Stimulated activated CD4-positive, alpha-beta T cell treated with anti-CD3 and anti-CD28 coated beads, Interleukin-1b, Interleukin-23, amount 100 ng/mL, for 48 hours (primary cell): ENCODE data around the gene ADAMTS4.

Source experiments
- DNase-seq: peaks from one replicate; pipeline ENCODE4 v3.0.0-alpha.2; 2020

Gene ADAMTS4

DNA sequence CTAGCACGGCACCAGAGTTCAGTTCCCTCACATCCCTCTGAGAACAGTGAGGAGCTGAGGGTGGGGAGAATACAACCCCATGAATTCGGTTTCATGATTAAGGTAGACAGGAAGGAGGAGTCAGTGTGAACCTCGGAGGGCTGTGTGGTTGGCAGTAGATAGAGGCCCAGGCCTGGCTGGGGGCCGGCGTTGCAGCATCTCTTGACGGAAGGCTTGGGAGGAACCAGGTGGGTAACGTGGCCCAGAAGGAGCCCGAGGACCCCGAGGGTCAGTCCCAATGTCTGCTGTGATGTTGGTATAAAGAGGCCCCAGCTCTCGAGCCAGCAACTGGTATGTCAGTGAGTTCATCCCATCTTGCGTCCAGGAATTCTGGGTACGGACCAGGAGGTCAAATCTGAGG is 27.2 kb downstream of the ADAMTS4 start:
- DNase-seq = no peak

DNA sequence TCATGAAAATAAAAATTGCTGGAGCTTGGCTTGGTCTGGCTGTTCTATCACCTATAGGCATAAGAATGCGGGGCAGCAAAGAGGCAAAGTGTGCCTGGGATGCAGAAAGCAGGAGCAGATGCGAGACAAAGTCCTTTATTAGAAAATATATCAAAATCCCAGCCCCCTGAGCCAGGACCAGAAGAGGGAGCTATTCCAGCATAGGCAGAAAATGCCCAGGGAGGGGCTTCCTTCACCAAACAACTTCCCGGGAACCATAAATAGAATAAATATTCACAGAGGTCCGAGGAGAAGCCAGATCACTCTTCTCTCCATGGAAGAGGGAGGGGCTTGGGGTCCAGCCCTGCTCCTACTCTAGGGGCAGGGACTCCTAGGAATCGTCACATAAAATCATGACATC is 27.7 kb downstream of the ADAMTS4 start:
- no peak for DNase-seq

DNA sequence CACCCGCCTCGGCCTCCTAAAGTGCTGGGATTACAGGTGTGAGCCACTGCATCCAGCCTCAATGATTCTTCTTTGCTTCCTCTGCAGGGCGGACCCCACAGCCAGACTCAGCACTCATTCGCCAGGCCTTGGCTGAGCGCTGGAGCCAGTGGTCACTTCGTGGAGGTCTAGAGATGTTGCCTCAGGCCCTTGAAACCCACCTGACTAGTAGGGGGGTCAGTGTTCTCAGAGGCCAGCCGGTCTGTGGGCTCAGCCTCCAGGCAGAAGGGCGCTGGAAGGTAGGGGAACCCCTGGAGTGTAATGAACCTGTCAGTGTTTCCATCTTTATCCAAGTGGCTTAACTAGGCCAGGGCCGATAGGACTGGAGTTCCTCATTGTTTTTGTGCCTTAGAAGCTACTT is 29.9 kb downstream of the ADAMTS4 start:
- DNase-seq = no peak

GRCh38 chr1:161166669-161167548 is 31.9 kb downstream of the ADAMTS4 start:
- DNase-seq = no peak

- DNase-seq = peak; percentile 94
Measured at GRCh38 chr1:161165742-161166668, 32.8 kb downstream of the ADAMTS4 start, which contains the start of gene PPOX. TSS of gene PPOX (plus strand) at chr1:161166426. CDS start at chr1:161166848, 422 bp downstream.

GRCh38 chr1:161164901-161165610 is 33.8 kb downstream of the ADAMTS4 start:
- no peak for DNase-seq

GRCh38 chr1:161163793-161164192 is 35.1 kb downstream of the ADAMTS4 start:
- no peak for DNase-seq

GRCh38 chr1:161162806-161163205 is 36.0 kb downstream of the ADAMTS4 start:
- DNase-seq = no peak

DNA sequence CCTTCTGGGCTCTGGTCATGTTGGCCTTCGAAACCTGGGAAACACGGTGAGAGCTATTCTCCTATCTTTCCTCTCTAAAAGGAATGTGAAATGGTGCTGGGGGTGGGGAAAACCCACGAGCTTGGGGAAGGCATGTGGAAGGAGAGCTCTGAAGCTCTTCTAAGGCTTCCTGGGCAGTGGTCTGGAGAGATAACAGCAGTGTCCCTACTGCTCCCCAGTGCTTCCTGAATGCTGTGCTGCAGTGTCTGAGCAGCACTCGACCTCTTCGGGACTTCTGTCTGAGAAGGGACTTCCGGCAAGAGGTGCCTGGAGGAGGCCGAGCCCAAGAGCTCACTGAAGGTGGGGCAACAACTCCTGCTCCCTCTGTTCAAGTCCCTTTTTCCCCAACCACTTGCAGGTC is 36.8 kb downstream of the ADAMTS4 start:
- no peak for DNase-seq

DNA sequence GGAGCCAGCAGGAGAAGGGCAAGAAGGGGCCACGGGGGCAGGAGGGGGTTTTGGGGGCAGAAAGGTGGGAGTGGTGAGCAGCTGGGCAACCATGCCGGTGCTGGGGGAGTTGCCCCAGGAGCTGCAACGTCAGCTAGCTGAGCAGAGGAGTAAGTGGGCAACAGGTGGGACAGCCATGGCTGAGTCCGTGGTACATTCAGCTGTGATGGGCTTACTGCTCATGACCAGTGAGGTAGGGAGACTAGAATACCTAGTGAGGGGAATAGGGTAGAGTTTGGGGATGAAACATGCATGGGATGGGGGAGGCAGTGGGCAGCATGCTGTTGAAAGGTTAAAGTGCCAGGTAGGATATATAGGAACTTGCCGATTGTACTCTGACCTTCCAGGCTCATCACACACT is 37.2 kb downstream of the ADAMTS4 start:
- no peak for DNase-seq

- DNase-seq = no peak
Measured at GRCh38 chr1:161160671-161161145, 38.1 kb downstream of the ADAMTS4 start.

DNA sequence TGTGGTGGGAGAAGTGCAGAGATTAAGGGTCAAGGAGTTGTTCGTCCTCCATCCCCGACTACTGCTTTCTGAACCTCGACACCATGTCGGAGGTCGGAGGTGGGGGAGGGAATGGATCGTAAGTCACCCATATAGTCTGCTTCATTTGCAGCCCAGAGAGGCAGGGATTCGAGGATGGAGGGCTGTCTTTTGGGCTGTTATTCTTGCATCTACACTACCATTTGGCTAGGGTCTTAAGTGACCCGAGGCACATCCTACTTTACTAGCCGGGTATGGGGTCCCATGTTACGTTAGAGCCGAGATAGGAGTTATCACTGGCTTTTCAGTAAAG is 39.0 kb downstream of the ADAMTS4 start:
- DNase-seq = no peak

DNA sequence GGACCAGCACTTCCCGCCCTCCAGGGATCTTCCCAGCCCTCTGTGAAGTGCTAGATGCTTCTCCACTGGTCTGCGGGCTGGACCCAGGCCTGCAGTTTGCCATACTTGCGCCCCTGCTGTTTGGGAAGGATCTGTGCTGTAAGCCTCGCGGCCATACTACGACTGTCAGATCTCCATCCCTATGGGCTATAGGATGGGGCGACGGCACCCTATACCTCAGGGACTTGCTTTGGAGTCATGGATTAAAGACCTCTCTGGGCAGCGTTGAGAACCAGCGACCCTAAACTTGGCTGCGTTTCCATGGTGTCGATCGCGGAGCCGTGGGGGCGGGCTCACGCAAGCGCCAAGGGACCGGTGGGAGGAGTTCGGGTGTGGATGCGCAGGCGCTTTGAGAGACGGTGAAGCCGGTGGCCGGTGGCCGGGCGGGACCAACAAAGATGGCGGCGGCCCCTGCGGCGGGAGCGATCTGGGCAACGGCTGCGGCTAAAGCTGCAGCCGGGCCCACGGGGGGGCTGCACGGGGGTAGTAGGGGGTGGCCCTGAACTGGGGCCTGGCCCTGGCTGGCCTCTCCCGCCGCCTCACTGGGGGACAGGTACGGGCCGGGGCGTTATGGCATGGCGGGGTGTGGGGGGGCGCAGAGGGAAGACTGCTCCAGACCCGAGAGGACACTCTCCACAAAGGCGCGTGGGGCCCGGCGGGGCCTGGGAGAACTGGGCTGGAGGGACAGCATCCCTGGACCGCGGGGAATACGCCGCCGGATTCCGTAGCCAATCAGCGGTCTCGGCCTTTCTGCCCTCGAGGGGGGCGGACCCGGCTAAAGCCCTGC is 39.6 kb downstream of the ADAMTS4 start, which contains the start of gene USP21:
Gene USP21 (plus strand): TSS at position 414 of the 826 bp plus-strand sequence. CDS start 1,141 bp downstream, outside the sequence.
- DNase-seq = peak; percentile 91

GRCh38 chr1:161158316-161159010 is 40.4 kb downstream of the ADAMTS4 start:
- no peak for DNase-seq

DNA sequence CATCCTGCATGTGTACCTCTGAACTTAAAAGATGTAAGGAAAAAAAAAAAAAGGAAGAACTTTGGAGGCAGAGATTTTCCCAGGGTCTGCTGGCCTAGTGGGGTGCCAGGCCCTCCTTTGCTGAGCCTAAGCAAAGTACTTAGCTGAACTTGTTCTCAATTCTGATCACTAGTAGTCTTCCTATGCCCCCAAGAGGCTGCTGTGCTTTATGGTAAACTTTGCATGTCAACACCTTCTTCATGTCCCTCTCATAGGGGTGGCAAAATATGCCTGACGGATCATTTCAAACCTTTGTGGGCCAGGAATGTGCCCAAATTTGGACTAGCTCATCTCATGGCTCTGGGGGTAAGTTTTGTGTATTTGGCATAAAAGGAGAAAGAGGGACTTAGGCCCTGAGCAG is 41.0 kb downstream of the ADAMTS4 start:
- no peak for DNase-seq

- peak; percentile 85 for DNase-seq
Measured at GRCh38 chr1:161153682-161154337, 45.0 kb downstream of the ADAMTS4 start, which contains the start of gene UFC1. TSS of gene UFC1 (plus strand) at chr1:161153978. CDS start at chr1:161153998, 20 bp downstream.

DNA sequence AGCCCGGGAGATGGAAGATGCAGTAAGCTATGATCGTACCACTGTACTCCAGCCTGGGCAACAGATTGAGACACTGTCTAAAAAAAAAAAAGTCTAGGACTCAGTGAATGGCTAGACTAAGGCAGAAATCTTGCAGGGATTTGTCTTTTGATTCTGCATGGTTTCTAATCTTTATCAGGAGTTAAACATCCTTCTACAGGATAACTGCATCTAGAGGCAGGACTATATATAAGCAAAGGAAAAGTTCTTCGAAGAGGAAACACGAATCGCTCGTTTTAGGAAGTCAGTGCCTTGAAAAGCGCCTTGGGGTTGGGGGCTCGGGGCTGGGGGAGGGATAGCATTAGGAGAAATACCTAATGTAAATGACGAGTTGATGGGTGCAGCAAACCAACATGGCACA is 45.7 kb downstream of the ADAMTS4 start:
- no peak for DNase-seq

GRCh38 chr1:161145832-161146231 is 53.0 kb downstream of the ADAMTS4 start:
- no peak for DNase-seq

GRCh38 chr1:161140755-161141400 is 58.0 kb downstream of the ADAMTS4 start:
- DNase-seq = no peak

- DNase-seq = no peak
Measured at GRCh38 chr1:161139766-161140165, 59.1 kb downstream of the ADAMTS4 start.
